ENCODE measurements around the gene CALM1. TPM values are rescaled to one million over a fixed set of nuclear protein-coding genes. Genes with fewer than 3 reads are reported as not detected.

The CALM1 gene
- total RNA-seq, 1 experiment from 2014 or later: 998 TPM

- H3K36me3 ChIP-seq (ENCODE audit: insufficient read depth, low read length, poor library complexity, severe bottlenecking): no peaks in the 10 kb centered on the region
- ChIA-PET CTCF (no interaction called here), POLR2A (ENCODE audit: low non-redundant PET) (no interaction called here)
- no peaks in the 10 kb centered on the region for H3K9me3 ChIP-seq (ENCODE audit: low read depth, low read length, poor library complexity, severe bottlenecking)
- no peak overlapping the region for H3K27ac ChIP-seq (ENCODE audit: low read depth, low read length, poor library complexity, severe bottlenecking)
- TF ChIP-seq CTCF (conservative IDR thresholded peaks at IDR 0.05; ENCODE audit: low read depth, low read length): no peak
- TF ChIP-seq EZH2 (IDR thresholded peaks at IDR 0.05; ENCODE audit: borderline replicate concordance, low read depth, low read length, poor library complexity, severe bottlenecking): no peak
- no TSS peak for BruUV-seq (replicated peaks)
- no peak overlapping the region for H3K4me3 ChIP-seq (ENCODE audit: low read depth, low read length, poor library complexity, severe bottlenecking)
- no peaks in the 10 kb centered on the region for H3K27me3 ChIP-seq (replicated peaks; ENCODE audit: insufficient read depth, low read depth, low read length, poor library complexity)
- no peak for DNase-seq (ENCODE audit: low spot score)
- H3K4me1 ChIP-seq (ENCODE audit: insufficient read depth, low read length, poor library complexity, severe bottlenecking): no peaks in the 10 kb centered on the region
- intact Hi-C loops (cut with micrococcal nuclease; ENCODE audit: unreplicated experiment): no loop called here
Observed at GRCh38 chr14:90453401-90453951, 56.6 kb downstream of the CALM1 start.

- ChIA-PET POLR2A (ENCODE audit: low non-redundant PET) (no interaction called here), CTCF (no interaction called here)
- peak; percentile 52 for DNase-seq (ENCODE audit: low spot score)
- TF ChIP-seq EZH2 (IDR thresholded peaks at IDR 0.05; ENCODE audit: borderline replicate concordance, low read depth, low read length, poor library complexity, severe bottlenecking) (no peak), CTCF (conservative IDR thresholded peaks at IDR 0.05; ENCODE audit: low read depth, low read length) (no peak)
- Histone ChIP-seq H3K27me3 (replicated peaks; ENCODE audit: insufficient read depth, low read depth, low read length, poor library complexity) (no peaks in the 10 kb centered on the region), H3K4me3 (ENCODE audit: low read depth, low read length, poor library complexity, severe bottlenecking) (no peak overlapping the region), H3K4me1 (ENCODE audit: insufficient read depth, low read length, poor library complexity, severe bottlenecking) (no peaks in the 10 kb centered on the region), H3K27ac (ENCODE audit: low read depth, low read length, poor library complexity, severe bottlenecking) (no peak overlapping the region), H3K36me3 (ENCODE audit: insufficient read depth, low read length, poor library complexity, severe bottlenecking) (no peaks in the 10 kb centered on the region), H3K9me3 (ENCODE audit: low read depth, low read length, poor library complexity, severe bottlenecking) (no peaks in the 10 kb centered on the region)
- intact Hi-C loops (cut with micrococcal nuclease; ENCODE audit: unreplicated experiment): no loop called here
- BruUV-seq (replicated peaks): no TSS peak
Observed at GRCh38 chr14:90454041-90455000, 57.5 kb downstream of the CALM1 start.

GRCh38 chr14:90455100-90455571 lies 58.3 kb downstream of the CALM1 start:
- CTCF ChIA-PET: no interaction called here
- Histone ChIP-seq H3K4me1 (ENCODE audit: insufficient read depth, low read length, poor library complexity, severe bottlenecking) (no peaks in the 10 kb centered on the region), H3K36me3 (ENCODE audit: insufficient read depth, low read length, poor library complexity, severe bottlenecking) (no peaks in the 10 kb centered on the region), H3K9me3 (ENCODE audit: low read depth, low read length, poor library complexity, severe bottlenecking) (no peaks in the 10 kb centered on the region), H3K27me3 (replicated peaks; ENCODE audit: insufficient read depth, low read depth, low read length, poor library complexity) (no peaks in the 10 kb centered on the region), H3K4me3 (ENCODE audit: low read depth, low read length, poor library complexity, severe bottlenecking) (no peak overlapping the region), H3K27ac (ENCODE audit: low read depth, low read length, poor library complexity, severe bottlenecking) (no peak overlapping the region)
- no peak for DNase-seq (ENCODE audit: low spot score)
- POLR2A ChIA-PET (ENCODE audit: low non-redundant PET): no interaction called here
- intact Hi-C loops (cut with micrococcal nuclease; ENCODE audit: unreplicated experiment): no loop called here
- TF ChIP-seq CTCF (conservative IDR thresholded peaks at IDR 0.05; ENCODE audit: low read depth, low read length): no peak
- no peak for TF ChIP-seq EZH2 (IDR thresholded peaks at IDR 0.05; ENCODE audit: borderline replicate concordance, low read depth, low read length, poor library complexity, severe bottlenecking)
- BruUV-seq (replicated peaks): no TSS peak

Data from A673 (cell line).